ENCODE data around the gene CIROP.

GRCh38 chr14:23086565-23086964 lies 18.2 kb downstream of the CIROP start:
- no peak for TF ChIP-seq ZNF586 (CRISPR knock-in tag; conservative IDR thresholded peaks at IDR 0.05)
- TF ChIP-seq CTCF (IDR thresholded peaks at IDR 0.05 in 2 of 3, conservative IDR thresholded peaks at IDR 0.05 in 1 of 3; ENCODE audit: insufficient read depth in 2 of 3, low read depth in 1 of 3, low read length in 3 of 3): no peak
- no peak for TF ChIP-seq JUND (IDR thresholded peaks at IDR 0.05; ENCODE audit: borderline replicate concordance, low read depth, low read length)
- no peak for TF ChIP-seq JUND (tag; IDR thresholded peaks at IDR 0.05; ENCODE audit: borderline replicate concordance, low read depth, low read length)
- TF ChIP-seq ZNF253 (CRISPR knock-in tag; conservative IDR thresholded peaks at IDR 0.05): no peak
- no peak for TF ChIP-seq ZNF12 (CRISPR knock-in tag; IDR thresholded peaks at IDR 0.05)
- TF ChIP-seq YY1 (IDR thresholded peaks at IDR 0.05; ENCODE audit: borderline replicate concordance in 1 of 3, control insufficient read depth in 1 of 3, extremely low read depth in 1 of 3, insufficient read depth in 3 of 3, insufficient read length in 1 of 3, insufficient replicate concordance in 2 of 3, low read depth in 1 of 3, low read length in 2 of 3): no peak
- no peak for TF ChIP-seq REST (IDR thresholded peaks at IDR 0.05; ENCODE audit: borderline replicate concordance)
- TF ChIP-seq REST (CRISPR knock-in tag; IDR thresholded peaks at IDR 0.05; ENCODE audit: low read depth): no peak
- TF ChIP-seq DMBX1 (CRISPR knock-in tag; IDR thresholded peaks at IDR 0.05; ENCODE audit: borderline replicate concordance): no peak
- TF ChIP-seq CBFB (CRISPR knock-in tag; IDR thresholded peaks at IDR 0.05): no peak

All from K562 (cell line).